ENCODE measurements around the gene CNTN6.

DNA sequence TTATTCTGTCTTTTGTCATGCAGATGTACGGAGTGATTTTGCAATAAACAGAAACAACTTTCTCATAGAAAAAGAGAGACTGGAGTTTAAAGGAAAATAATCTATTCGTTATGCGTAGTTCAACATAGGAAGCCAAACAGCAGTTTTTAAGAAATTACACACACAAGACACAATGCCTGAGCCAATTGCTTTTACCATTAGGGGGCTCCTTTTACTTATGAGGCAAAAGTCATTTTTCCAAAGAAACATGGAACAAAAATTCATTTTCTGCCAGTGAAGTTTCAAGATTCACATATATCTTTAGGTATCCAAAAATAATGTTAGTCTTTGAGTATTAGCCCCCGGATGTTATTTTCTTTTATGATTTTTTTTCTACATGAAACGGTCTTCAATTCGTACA lies 10.7 kb downstream of the CNTN6 start:
- no peak for TF ChIP-seq POLR2AphosphoS5 (IDR thresholded peaks at IDR 0.05; ENCODE audit: low read depth, low read length)
- TF ChIP-seq EP300 (IDR thresholded peaks at IDR 0.05; ENCODE audit: borderline replicate concordance in 1 of 2, low read depth in 1 of 2, low read length in 1 of 2): no peak
- TF ChIP-seq, protein P1, sequence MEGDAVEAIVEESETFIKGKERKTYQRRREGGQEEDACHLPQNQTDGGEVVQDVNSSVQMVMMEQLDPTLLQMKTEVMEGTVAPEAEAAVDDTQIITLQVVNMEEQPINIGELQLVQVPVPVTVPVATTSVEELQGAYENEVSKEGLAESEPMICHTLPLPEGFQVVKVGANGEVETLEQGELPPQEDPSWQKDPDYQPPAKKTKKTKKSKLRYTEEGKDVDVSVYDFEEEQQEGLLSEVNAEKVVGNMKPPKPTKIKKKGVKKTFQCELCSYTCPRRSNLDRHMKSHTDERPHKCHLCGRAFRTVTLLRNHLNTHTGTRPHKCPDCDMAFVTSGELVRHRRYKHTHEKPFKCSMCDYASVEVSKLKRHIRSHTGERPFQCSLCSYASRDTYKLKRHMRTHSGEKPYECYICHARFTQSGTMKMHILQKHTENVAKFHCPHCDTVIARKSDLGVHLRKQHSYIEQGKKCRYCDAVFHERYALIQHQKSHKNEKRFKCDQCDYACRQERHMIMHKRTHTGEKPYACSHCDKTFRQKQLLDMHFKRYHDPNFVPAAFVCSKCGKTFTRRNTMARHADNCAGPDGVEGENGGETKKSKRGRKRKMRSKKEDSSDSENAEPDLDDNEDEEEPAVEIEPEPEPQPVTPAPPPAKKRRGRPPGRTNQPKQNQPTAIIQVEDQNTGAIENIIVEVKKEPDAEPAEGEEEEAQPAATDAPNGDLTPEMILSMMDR (IDR thresholded peaks at IDR 0.05): peak; percentile 25; the same call in 1 of the 2 replicates
- no peak for TF ChIP-seq FOXJ3 (CRISPR knock-in tag; IDR thresholded peaks at IDR 0.05)
- TF ChIP-seq SMC3 (IDR thresholded peaks at IDR 0.05; ENCODE audit: low read depth, low read length): no peak
- no peak for TF ChIP-seq TAF1 (IDR thresholded peaks at IDR 0.05; ENCODE audit: borderline replicate concordance, low read depth, low read length)
- TF ChIP-seq, protein P2, sequence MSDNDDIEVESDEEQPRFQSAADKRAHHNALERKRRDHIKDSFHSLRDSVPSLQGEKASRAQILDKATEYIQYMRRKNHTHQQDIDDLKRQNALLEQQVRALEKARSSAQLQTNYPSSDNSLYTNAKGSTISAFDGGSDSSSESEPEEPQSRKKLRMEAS (IDR thresholded peaks at IDR 0.05; ENCODE audit: low read depth): no peak
- TF ChIP-seq, protein P3, sequence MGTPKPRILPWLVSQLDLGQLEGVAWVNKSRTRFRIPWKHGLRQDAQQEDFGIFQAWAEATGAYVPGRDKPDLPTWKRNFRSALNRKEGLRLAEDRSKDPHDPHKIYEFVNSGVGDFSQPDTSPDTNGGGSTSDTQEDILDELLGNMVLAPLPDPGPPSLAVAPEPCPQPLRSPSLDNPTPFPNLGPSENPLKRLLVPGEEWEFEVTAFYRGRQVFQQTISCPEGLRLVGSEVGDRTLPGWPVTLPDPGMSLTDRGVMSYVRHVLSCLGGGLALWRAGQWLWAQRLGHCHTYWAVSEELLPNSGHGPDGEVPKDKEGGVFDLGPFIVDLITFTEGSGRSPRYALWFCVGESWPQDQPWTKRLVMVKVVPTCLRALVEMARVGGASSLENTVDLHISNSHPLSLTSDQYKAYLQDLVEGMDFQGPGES (IDR thresholded peaks at IDR 0.05; ENCODE audit: low read depth, low read length): no peak
- no peak for TF ChIP-seq SIN3A (IDR thresholded peaks at IDR 0.05; ENCODE audit: borderline replicate concordance, low read depth, low read length)
- TF ChIP-seq, protein P4, sequence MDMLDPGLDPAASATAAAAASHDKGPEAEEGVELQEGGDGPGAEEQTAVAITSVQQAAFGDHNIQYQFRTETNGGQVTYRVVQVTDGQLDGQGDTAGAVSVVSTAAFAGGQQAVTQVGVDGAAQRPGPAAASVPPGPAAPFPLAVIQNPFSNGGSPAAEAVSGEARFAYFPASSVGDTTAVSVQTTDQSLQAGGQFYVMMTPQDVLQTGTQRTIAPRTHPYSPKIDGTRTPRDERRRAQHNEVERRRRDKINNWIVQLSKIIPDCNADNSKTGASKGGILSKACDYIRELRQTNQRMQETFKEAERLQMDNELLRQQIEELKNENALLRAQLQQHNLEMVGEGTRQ (IDR thresholded peaks at IDR 0.05; ENCODE audit: borderline replicate concordance, low read depth, low read length): no peak
- TF ChIP-seq NRF1 (IDR thresholded peaks at IDR 0.05; ENCODE audit: low read depth, low read length): no peak
- no peak for TF ChIP-seq EZH2phosphoT487 (IDR thresholded peaks at IDR 0.05; ENCODE audit: borderline replicate concordance, low read depth)
